ENCODE results near the gene ANKRD37. TPM values are rescaled to one million over a fixed set of nuclear protein-coding genes. Genes with fewer than 3 reads are reported as not detected.

ANKRD37 gene
- total and polyA plus RNA-seq, 2 of the 8 experiments (the other 6 are each of a cell fraction or from before 2014, with no cell fraction given), result 2.8 to 3.4 TPM

GRCh38 chr4:185395956-185396723, 501 bp upstream of the ANKRD37 start (continued):
- TF ChIP-seq RNF2 (IDR thresholded peaks at IDR 0.05; ENCODE audit: borderline replicate concordance, low read depth, low read length, missing control alignments, poor library complexity, severe bottlenecking) (peak; percentile 61), CHD1 (IDR thresholded peaks at IDR 0.05; ENCODE audit: low read depth, low read length) (no peak), NRF1 (IDR thresholded peaks at IDR 0.05; ENCODE audit: low read depth, low read length) (peak; percentile 71), CTBP2 (IDR thresholded peaks at IDR 0.05; ENCODE audit: borderline replicate concordance, insufficient read depth, insufficient read length, low read length) (peak; percentile 59), TAF7 (optimal IDR thresholded peaks at IDR 0.05; ENCODE audit: borderline replicate concordance, low read depth, low read length) (no peak), SUZ12 (IDR thresholded peaks at IDR 0.05; ENCODE audit: low read length) (0 out of 2 replicates have a peak, but pooled peaks have one; percentile 31), BCL11A (IDR thresholded peaks at IDR 0.05; ENCODE audit: low read depth in 2 of 2, low read length in 2 of 2) (no peak), SP1 (IDR thresholded peaks at IDR 0.05; ENCODE audit: low read depth, low read length) (0 out of 2 replicates have a peak, but pooled peaks have one; percentile 12), CREB1 (IDR thresholded peaks at IDR 0.05) (peak; percentile 93), YY1 (IDR thresholded peaks at IDR 0.05; ENCODE audit: low read depth, low read length) (peak; percentile 94), FOSL1 (IDR thresholded peaks at IDR 0.05; ENCODE audit: insufficient read depth, low read depth, low read length) (0 out of 2 replicates have a peak, but pooled peaks have one; percentile 6), EZH2 (IDR thresholded peaks at IDR 0.05; ENCODE audit: low read depth, low read length, severe bottlenecking) (no peak), POLR2AphosphoS5 (IDR thresholded peaks at IDR 0.05; ENCODE audit: low read depth, low read length) (peak; percentile 55), KDM4A (IDR thresholded peaks at IDR 0.05; ENCODE audit: low read depth, low read length, severe bottlenecking) (peak; percentile 68), ATF2 (IDR thresholded peaks at IDR 0.05; ENCODE audit: low read length) (no peak), SIN3A (conservative IDR thresholded peaks at IDR 0.05 in 1 of 2, IDR thresholded peaks at IDR 0.05 in 1 of 2; ENCODE audit: low read depth in 1 of 2, low read length in 2 of 2) (0 out of 4 replicates have a peak, but pooled peaks of 1 of the 2 experiments have one; percentile 9), RFX5 (IDR thresholded peaks at IDR 0.05; ENCODE audit: borderline replicate concordance, low read depth, low read length) (no peak), ASH2L (IDR thresholded peaks at IDR 0.05; ENCODE audit: low read length) (peak; percentile 45), HDAC2 (IDR thresholded peaks at IDR 0.05; ENCODE audit: borderline replicate concordance in 1 of 2, low read depth in 2 of 2, low read length in 2 of 2) (peak in 1 of 2 experiments; percentile 85; a peak in 3 of 4 replicates), E2F6 (IDR thresholded peaks at IDR 0.05) (peak; percentile 99)

Measured in H1 (cell line).